ENCODE measurements around the gene CDYL. TPM values are rescaled to one million over a fixed set of nuclear protein-coding genes. Genes with fewer than 3 reads are reported as not detected.

CDYL gene
- polyA plus RNA-seq, 3 donors = 2.9 to 21.2 (median 4.2) TPM

- peaks cover 54% of the 10 kb centered on the region for H3K4me1 Mint-ChIP-seq
- H2AFZ ChIP-seq (ENCODE audit: insufficient read depth, low read depth, low read length, poor library complexity, severe bottlenecking) = no peak overlapping the region
- peaks cover 4 to 14% of the 10 kb centered on the region in 2 donors for H3K36me3 ChIP-seq (replicated peaks in 1 of 2; ENCODE audit: control insufficient read depth in 1 of 2, insufficient read depth in 2 of 2, low read length in 2 of 2)
- peaks cover 40 to 51% of the 10 kb centered on the region in 2 donors for H3K4me1 ChIP-seq (ENCODE audit: control insufficient read depth in 1 of 2, insufficient read depth in 2 of 2, low read length in 2 of 2)
- H3K9me3 ChIP-seq (replicated peaks in 1 of 2; ENCODE audit: control insufficient read depth in 1 of 2, insufficient read depth in 1 of 2, low read length in 2 of 2) = no peaks in the 10 kb centered on the region
- H3K9ac ChIP-seq (ENCODE audit: insufficient read depth, low read length, poor library complexity, severe bottlenecking) = no peak overlapping the region
- no peak overlapping the region for H3K4me2 ChIP-seq (replicated peaks; ENCODE audit: extremely low read depth, low read length, poor library complexity, severe bottlenecking)
- TF ChIP-seq CTCF (IDR thresholded peaks at IDR 0.05) = no peak
- peaks cover 70% of the 10 kb centered on the region for H3K79me2 ChIP-seq (ENCODE audit: insufficient read depth, low read length)
- H3K27me3 ChIP-seq (ENCODE audit: control insufficient read depth in 2 of 2, insufficient read depth in 2 of 2, low read length in 2 of 2) = no peaks in the 10 kb centered on the region
- no peak for DNase-seq
- H3K27ac ChIP-seq (ENCODE audit: low read depth in 1 of 2, low read length in 2 of 2) = no peak overlapping the region
- peaks cover 0 to 1% (median 0%) of the 10 kb centered on the region in 3 donors for H3K27me3 Mint-ChIP-seq (ENCODE audit: low read depth in 3 of 3)
- WGBS (ENCODE audit: insufficient coverage) = 84% methylated on average over 9 of the region's 12 CpGs
- H3K9me3 Mint-ChIP-seq = peaks cover 0 to 5% (median 0%) of the 10 kb centered on the region in 7 donors
- peak overlapping the region in 4 of 7 donors; percentile 11 to 56 (median 48) for H3K27ac Mint-ChIP-seq
- H3K36me3 Mint-ChIP-seq = peaks cover 19 to 27% of the 10 kb centered on the region in 2 donors
- peaks cover 79% of the 10 kb centered on the region for H4K20me1 ChIP-seq (ENCODE audit: insufficient read depth, low read length)
- H3K4me3 ChIP-seq (replicated peaks in 1 of 3; ENCODE audit: low read depth in 2 of 3, low read length in 3 of 3) = no peak overlapping the region
- no peak overlapping the region for H3K4me3 Mint-ChIP-seq
- intact Hi-C loops (cut with micrococcal nuclease) = no loop called here
These were observed 127.7 kb downstream of the CDYL start for GRCh38 chr6:4903751-4904370.

GRCh38 chr6:4904461-4905025, 128.3 kb downstream of the CDYL start:
- peaks cover 54% of the 10 kb centered on the region for H3K4me1 Mint-ChIP-seq
- 96% methylated on average over 9 of the region's 12 CpGs for WGBS (ENCODE audit: insufficient coverage)
- Histone ChIP-seq H3K4me1 (ENCODE audit: control insufficient read depth in 1 of 2, insufficient read depth in 2 of 2, low read length in 2 of 2) (peaks cover 40 to 51% of the 10 kb centered on the region in 2 donors), H3K9me3 (replicated peaks in 1 of 2; ENCODE audit: control insufficient read depth in 1 of 2, insufficient read depth in 1 of 2, low read length in 2 of 2) (no peaks in the 10 kb centered on the region), H2AFZ (ENCODE audit: insufficient read depth, low read depth, low read length, poor library complexity, severe bottlenecking) (no peak overlapping the region), H3K9ac (ENCODE audit: insufficient read depth, low read length, poor library complexity, severe bottlenecking) (no peak overlapping the region), H3K79me2 (ENCODE audit: insufficient read depth, low read length) (peaks cover 71% of the 10 kb centered on the region), H4K20me1 (ENCODE audit: insufficient read depth, low read length) (peaks cover 84% of the 10 kb centered on the region), H3K36me3 (replicated peaks in 1 of 2; ENCODE audit: control insufficient read depth in 1 of 2, insufficient read depth in 2 of 2, low read length in 2 of 2) (peaks cover 6 to 14% of the 10 kb centered on the region in 2 donors), H3K27me3 (ENCODE audit: control insufficient read depth in 2 of 2, insufficient read depth in 2 of 2, low read length in 2 of 2) (no peaks in the 10 kb centered on the region), H3K4me3 (replicated peaks in 1 of 3; ENCODE audit: low read depth in 2 of 3, low read length in 3 of 3) (no peak overlapping the region), H3K27ac (ENCODE audit: low read depth in 1 of 2, low read length in 2 of 2) (peak overlapping the region in 1 of 2 donors; percentile 79), H3K4me2 (replicated peaks; ENCODE audit: extremely low read depth, low read length, poor library complexity, severe bottlenecking) (no peak overlapping the region)
- DNase-seq = no peak
- H3K27me3 Mint-ChIP-seq (ENCODE audit: low read depth in 3 of 3) = peaks cover 0 to 1% (median 0%) of the 10 kb centered on the region in 3 donors
- no peaks in the 10 kb centered on the region for H3K9me3 Mint-ChIP-seq
- no peak for TF ChIP-seq CTCF (IDR thresholded peaks at IDR 0.05)
- peaks cover 20 to 27% of the 10 kb centered on the region in 2 donors for H3K36me3 Mint-ChIP-seq
- H3K27ac Mint-ChIP-seq = peak overlapping the region; percentile 72 to 87 (median 83)
- intact Hi-C loops (cut with micrococcal nuclease) = no loop called here
- H3K4me3 Mint-ChIP-seq = no peak overlapping the region
